Measurements from ENCODE around the gene PRDM2.

PRDM2 gene

DNA sequence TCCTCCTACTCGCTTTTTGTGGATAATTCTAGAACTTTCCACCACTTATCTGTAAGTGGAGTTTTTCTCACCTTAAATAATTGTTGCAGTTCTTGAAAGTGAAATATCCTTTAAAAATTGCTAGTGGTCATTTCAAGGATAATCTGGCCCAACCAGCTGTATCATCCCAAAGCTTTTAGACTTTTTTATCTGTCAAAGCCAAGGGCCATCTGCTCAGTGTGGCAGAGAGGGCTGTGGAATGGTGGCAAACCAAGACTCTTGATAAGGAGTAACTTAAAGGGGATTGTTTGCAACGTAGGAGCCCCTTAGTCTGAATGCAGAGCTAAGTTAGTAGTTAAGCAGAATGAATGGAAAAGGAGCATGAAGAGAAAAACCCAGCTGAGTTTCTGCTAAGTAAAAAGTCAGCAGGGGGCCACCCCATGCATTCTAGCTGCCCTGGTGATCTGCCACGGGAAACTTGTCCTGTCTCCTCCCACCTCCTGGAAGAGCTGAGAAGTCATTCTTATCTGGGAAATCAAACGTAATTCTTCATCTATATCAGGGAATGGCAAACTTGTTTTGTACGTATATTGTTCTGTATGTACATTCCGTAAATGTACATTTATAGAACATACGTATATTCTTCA, 169.3 kb downstream of the PRDM2 start:
- DNase-seq: no peak

DNA sequence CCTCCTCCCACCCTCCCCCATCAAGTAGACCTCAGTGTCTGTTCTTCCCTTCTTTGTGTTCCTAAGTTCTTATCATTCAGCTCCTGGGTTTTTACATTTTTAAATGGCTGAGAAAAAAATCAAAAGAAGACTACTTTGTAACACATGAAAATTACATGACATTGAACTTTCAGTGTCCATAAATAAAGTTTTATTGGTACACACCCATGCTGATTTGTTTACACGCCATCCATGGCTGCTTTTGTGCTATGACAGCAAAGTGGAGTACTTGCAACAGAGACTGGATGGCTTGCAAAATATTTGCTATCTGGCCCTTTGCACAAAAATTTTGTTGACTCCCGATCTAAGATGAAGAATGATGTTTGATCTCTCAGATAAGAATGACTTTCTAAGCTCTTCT, 171.4 kb downstream of the PRDM2 start:
- no peak for DNase-seq

DNA sequence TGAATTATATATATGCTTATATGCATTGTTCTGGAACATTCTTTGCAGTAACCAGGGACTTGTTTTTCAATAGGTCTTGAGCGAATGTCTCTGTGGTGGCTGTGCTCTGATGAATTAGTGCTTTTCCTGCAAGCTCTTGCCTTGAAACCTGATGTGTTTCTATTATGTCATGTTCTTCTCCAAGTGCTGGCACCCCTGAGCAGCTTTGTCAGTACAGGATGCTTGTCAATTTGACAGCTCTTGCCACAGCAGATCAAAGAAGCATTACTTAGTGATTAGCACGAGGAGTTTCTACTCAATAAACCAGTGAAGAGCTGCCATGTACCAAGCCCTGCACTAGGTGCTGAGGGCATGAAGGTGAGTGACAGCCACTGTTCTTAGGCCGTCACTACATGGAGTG, 171.9 kb downstream of the PRDM2 start:
- DNase-seq: no peak

DNA sequence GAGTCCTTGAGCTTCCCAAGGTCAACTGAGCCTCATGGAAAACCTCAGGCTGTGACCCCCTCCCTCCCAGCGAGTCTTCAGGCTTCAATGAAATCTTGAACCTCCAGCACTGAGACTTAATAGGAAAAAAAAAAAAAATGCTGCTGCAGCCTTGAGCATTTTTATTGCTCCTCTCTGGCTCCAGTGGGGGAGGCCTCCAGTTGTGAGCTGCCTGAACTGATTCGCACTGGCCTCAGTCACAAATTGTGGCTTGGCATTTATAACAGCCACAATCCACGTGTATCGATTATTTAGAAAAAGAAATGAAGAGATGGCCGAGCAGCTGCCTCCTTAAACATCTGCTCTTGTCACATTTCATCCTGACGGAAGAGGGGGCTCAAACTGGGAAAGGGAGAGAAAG, 173.0 kb downstream of the PRDM2 start:
- DNase-seq: no peak

All from CD4-positive, alpha-beta T cell treated with Interferon alpha-2 for 1 hour (primary cell).